ENCODE measurements around the gene GTF2A2.

The GTF2A2 gene

GRCh38 chr15:59605994-59606393, 51.3 kb downstream of the GTF2A2 start:
- Mint-ChIP-seq H3K27me3 (peaks cover 1% of the 10 kb centered on the region), H3K27ac (no peak overlapping the region), H3K36me3 (peaks cover 5% of the 10 kb centered on the region), H3K4me1 (no peaks in the 10 kb centered on the region), H3K4me3 (no peak overlapping the region), H3K9me3 (peaks cover 9% of the 10 kb centered on the region)
- ATAC-seq (ENCODE audit: low read depth) (no peak), DNase-seq (ENCODE audit: low spot score in 2 of 2) (no peak)

- ATAC-seq (ENCODE audit: low read depth) = no peak
- H3K27ac Mint-ChIP-seq = no peak overlapping the region
- H3K36me3 Mint-ChIP-seq = peaks cover 4% of the 10 kb centered on the region
- peaks cover under 1% of the 10 kb centered on the region for H3K9me3 Mint-ChIP-seq
- no peak for DNase-seq (ENCODE audit: low spot score in 2 of 2)
- H3K4me1 Mint-ChIP-seq = no peaks in the 10 kb centered on the region
- peaks cover 4% of the 10 kb centered on the region for H3K27me3 Mint-ChIP-seq
- no peak overlapping the region for H3K4me3 Mint-ChIP-seq
Observed at GRCh38 chr15:59598461-59598860, 58.9 kb downstream of the GTF2A2 start.

DNA sequence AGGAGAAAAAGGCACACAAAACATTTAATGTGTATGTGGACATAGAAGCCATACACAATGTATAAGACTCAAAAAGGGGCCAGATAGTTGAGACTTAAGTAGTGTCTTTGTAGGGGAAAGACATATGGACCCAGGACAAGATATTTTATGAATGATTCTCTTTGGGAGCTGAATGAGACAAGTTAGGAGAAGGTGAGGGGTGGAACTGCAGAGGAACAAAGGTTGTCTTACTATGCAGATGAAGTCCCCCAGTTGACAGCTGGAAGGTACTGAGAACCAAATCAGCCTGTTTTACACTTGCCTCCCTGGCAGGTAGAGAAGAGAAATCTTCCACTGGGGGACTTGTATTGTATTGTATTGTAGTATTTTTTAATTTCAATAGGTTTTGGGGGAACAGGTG, 60.7 kb downstream of the GTF2A2 start:
- ATAC-seq (ENCODE audit: low read depth) (no peak), DNase-seq (ENCODE audit: low spot score in 2 of 2) (no peak)
- Mint-ChIP-seq H3K4me3 (no peak overlapping the region), H3K36me3 (peaks cover 4% of the 10 kb centered on the region), H3K4me1 (no peaks in the 10 kb centered on the region), H3K9me3 (no peaks in the 10 kb centered on the region), H3K27ac (no peak overlapping the region), H3K27me3 (peaks cover 4% of the 10 kb centered on the region)

GRCh38 chr15:59595434-59595915, 61.8 kb downstream of the GTF2A2 start:
- ATAC-seq (ENCODE audit: low read depth) (no peak), DNase-seq (ENCODE audit: low spot score in 2 of 2) (no peak)
- Mint-ChIP-seq H3K9me3 (no peaks in the 10 kb centered on the region), H3K27ac (no peak overlapping the region), H3K36me3 (peaks cover 4% of the 10 kb centered on the region), H3K4me3 (no peak overlapping the region), H3K27me3 (peaks cover 6% of the 10 kb centered on the region), H3K4me1 (peaks cover 5% of the 10 kb centered on the region)

- H3K9me3 Mint-ChIP-seq = no peaks in the 10 kb centered on the region
Observed at GRCh38 chr15:59594991-59595390, 62.3 kb downstream of the GTF2A2 start.

GRCh38 chr15:59594493-59594942, 62.8 kb downstream of the GTF2A2 start:
- DNase-seq (ENCODE audit: low spot score in 2 of 2) (no peak), ATAC-seq (ENCODE audit: low read depth) (no peak)
- Mint-ChIP-seq H3K4me1 (peaks cover 8% of the 10 kb centered on the region), H3K9me3 (no peaks in the 10 kb centered on the region), H3K27ac (no peak overlapping the region), H3K4me3 (no peak overlapping the region), H3K36me3 (peaks cover 1% of the 10 kb centered on the region), H3K27me3 (peaks cover 8% of the 10 kb centered on the region)

More at GRCh38 chr15:59594991-59595390, 62.3 kb downstream of the GTF2A2 start:
- Mint-ChIP-seq H3K27ac (no peak overlapping the region), H3K4me1 (peaks cover 8% of the 10 kb centered on the region), H3K36me3 (peaks cover 2% of the 10 kb centered on the region), H3K27me3 (peaks cover 6% of the 10 kb centered on the region), H3K4me3 (no peak overlapping the region)
- DNase-seq (ENCODE audit: low spot score in 2 of 2) = no peak
- no peak for ATAC-seq (ENCODE audit: low read depth)

DNA sequence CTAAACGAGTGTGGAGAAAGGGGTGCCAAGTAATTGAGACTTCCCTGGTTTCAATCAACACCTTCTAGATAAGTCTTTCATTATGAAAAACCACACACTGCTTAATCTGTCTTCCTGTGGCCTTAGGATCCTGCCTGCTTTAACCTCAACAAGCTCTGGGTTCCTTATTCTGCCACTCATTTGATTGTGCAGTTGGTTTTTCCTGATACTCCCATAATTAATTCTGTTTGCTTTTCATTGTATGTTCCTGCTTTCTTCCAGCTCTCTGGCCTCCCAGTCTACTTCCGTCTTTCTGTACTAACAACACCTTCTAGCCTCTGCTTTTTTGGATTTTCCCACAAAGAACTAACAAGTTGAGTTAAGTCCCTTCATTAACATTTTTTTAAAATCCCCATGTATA, 66.0 kb downstream of the GTF2A2 start:
- Mint-ChIP-seq H3K9me3 (no peaks in the 10 kb centered on the region), H3K4me1 (peaks cover 8% of the 10 kb centered on the region), H3K27me3 (peaks cover 4% of the 10 kb centered on the region), H3K4me3 (no peak overlapping the region), H3K27ac (no peak overlapping the region), H3K36me3 (no peaks in the 10 kb centered on the region)
- ATAC-seq (ENCODE audit: low read depth) (no peak), DNase-seq (ENCODE audit: low spot score in 2 of 2) (no peak)

- H3K27ac Mint-ChIP-seq = no peak overlapping the region
- ATAC-seq (ENCODE audit: low read depth) = no peak
- H3K9me3 Mint-ChIP-seq = no peaks in the 10 kb centered on the region
- no peak overlapping the region for H3K4me3 Mint-ChIP-seq
- no peaks in the 10 kb centered on the region for H3K36me3 Mint-ChIP-seq
- DNase-seq (ENCODE audit: low spot score in 2 of 2) = no peak
- H3K27me3 Mint-ChIP-seq = peaks cover 4% of the 10 kb centered on the region
- peaks cover 8% of the 10 kb centered on the region for H3K4me1 Mint-ChIP-seq
Observed at GRCh38 chr15:59590027-59590426, 67.3 kb downstream of the GTF2A2 start.

Measured in memory B cell (primary cell).